Cardiac fibroblast (primary cell): ENCODE results near the gene SLC13A2.
"Not testable (repeated sequence)": the region's sequence is repeated elsewhere in the genome, so short reads cannot be mapped to it uniquely, and the experiment has no call there.

Source experiments
- DNase-seq, 2 donors: peaks; one replicate each; pipeline versions ENCODE4 v3.0.0 to v3.0.0-alpha.2; 2010; ENCODE audit warnings: low read depth in 2 of 2
- H3K4me3 ChIP-seq, 2 donors: replicated peaks in 1 of 2; 1 replicate in 1 of 2; 2 replicates in 1 of 2; pipeline ENCODE4 v1.5.1; 2011; ENCODE audit warnings: low read depth in 2 of 2, low read length in 2 of 2, mild to moderate bottlenecking in 2 of 2, moderate library complexity in 1 of 2
- CTCF ChIP-seq: IDR thresholded peaks from one replicate; pipeline ENCODE4 v1.5.1; 2011; ENCODE audit warnings: low read depth, mild to moderate bottlenecking, low read length, inconsistent platforms

SLC13A2 gene

DNA sequence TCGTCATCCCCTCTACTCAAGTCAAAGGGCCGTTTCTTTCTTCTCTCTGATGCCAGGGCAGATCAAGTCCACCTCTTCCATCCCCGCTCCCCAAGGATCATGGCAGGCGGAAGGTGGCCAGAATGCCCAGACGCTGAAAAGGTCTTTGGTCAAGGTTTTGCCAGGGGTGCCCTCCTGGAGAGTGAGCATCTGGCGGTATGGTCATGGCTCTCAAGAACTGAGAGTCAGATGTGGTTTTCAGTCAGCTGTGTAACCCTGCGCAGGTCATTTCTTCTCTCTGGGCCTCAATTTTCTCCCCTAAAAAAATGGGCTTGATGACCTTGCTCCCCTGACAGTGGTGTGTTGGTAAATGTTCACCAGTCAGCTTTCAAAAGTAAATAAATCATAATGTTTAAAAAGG is 45.1 kb downstream of the SLC13A2 start:
- TF ChIP-seq CTCF = no peak
- DNase-seq = no peak
- H3K4me3 ChIP-seq = no peak overlapping the region

DNA sequence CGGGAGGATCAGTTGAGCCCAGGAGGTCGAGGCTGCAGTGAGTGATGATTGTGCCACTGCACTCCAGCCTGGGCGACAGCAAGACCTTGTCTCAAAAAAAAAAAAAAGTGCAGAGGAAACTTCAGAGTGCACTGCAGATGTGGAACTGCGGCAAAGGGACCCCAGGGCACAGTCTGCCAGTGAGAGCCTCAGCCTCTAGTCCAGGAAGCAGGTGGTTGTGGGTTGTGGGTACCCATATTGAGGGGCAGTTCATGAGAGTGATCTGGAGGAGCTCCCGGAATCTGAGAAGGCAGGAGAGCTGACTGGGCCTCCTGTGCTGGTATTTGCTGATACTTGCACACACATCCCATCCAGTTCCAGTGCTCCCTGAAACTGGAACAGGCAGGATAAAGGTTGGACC is 45.8 kb downstream of the SLC13A2 start:
- no peak overlapping the region for H3K4me3 ChIP-seq
- no peak for TF ChIP-seq CTCF
- DNase-seq = no peak

GRCh38 chr17:28520687-28521086 is 47.2 kb downstream of the SLC13A2 start:
- DNase-seq = no peak
- TF ChIP-seq CTCF = no peak
- H3K4me3 ChIP-seq = no peak overlapping the region

- TF ChIP-seq CTCF = no peak
- no peak for DNase-seq
- no peak overlapping the region for H3K4me3 ChIP-seq
These were observed 48.1 kb downstream of the SLC13A2 start for GRCh38 chr17:28521311-28522085.

DNA sequence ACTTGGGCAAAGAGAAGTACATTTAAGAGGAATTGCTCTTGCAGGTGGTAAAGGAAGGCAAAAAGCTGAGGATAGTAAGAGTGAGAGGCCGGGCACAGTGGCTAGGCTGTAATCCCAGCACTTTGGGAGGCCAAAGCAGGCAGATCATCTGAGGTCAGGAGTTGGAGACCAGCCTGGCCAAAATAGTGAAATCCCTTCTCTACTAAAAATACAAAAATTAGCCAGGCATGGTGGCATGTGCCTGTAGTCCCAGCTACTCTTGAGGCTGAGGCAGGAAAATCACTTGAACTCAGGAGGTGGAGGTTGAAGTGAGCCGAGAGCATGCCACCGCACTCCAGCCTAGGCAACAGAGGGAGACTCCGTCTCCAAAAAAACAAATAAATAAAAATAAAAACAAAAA is 48.8 kb downstream of the SLC13A2 start:
- H3K4me3 ChIP-seq, DNase-seq: not testable (repeated sequence)

GRCh38 chr17:28523186-28523585 is 49.7 kb downstream of the SLC13A2 start:
- H3K4me3 ChIP-seq = no peak overlapping the region
- no peak for TF ChIP-seq CTCF
- DNase-seq = no peak

DNA sequence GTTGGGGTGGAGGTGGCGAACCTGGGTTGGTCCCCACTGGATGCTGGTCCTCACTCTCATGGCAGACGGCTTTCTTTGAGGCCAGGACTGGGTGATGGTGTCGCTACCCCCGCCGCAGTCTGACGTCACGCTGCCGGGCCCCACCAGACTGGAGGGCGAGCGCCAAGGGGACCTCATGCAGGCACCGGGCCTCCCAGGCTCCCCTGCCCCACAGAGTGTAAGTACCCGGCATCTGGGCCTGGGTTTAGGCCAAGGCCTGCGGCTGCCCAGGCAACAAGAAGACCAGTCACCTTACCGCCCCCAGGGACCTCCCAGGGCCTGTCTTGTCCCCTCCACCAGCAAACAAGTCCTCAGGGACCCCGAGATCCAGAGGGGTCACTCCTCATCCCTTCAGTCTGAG is 50.4 kb downstream of the SLC13A2 start:
- DNase-seq = no peak
- TF ChIP-seq CTCF = no peak
- H3K4me3 ChIP-seq = no peak overlapping the region
